SK-N-SH treated with all-trans-retinoic acid at 6 μM for 48 hours (cell line): ENCODE measurements around the gene ORC1.

Source experiments
- ATAC-seq: fragments of 200-7000 bp; cut with Tn5 transposase; 3 replicates; pipeline ENCODE4 v1.9.1; 2020; ENCODE audit warnings: mild to moderate bottlenecking, moderate library complexity
- ARNTL ChIP-seq: fragments of 450-650 bp; formaldehyde crosslinking; IDR thresholded peaks from 2 replicates; pipeline ENCODE4 v1.5.0; 2020; ENCODE audit warnings: low read depth, mild to moderate bottlenecking, moderate library complexity, borderline replicate concordance
- BACH2 ChIP-seq: fragments of 250-450 bp; sonication (Bioruptor Pico); IDR thresholded peaks from 2 replicates; pipeline ENCODE4 v1.9.0; 2021; ENCODE audit warnings: mild to moderate bottlenecking, borderline replicate concordance
- CREB5 ChIP-seq: fragments of 250-450 bp; sonication (Bioruptor Pico); IDR thresholded peaks from 2 replicates; pipeline ENCODE4 v1.5.1; 2020; ENCODE audit warnings: low read depth, mild to moderate bottlenecking, moderate library complexity
- CSDC2 ChIP-seq: fragments of 250-450 bp; sonication (Bioruptor Pico); IDR thresholded peaks from 2 replicates; pipeline ENCODE4 v1.5.0; 2020; ENCODE audit warnings: mild to moderate bottlenecking, moderate library complexity
- CSRNP3 ChIP-seq: fragments of 250-450 bp; sonication (Bioruptor Pico); IDR thresholded peaks from 2 replicates; pipeline ENCODE4 v1.5.1; 2021; ENCODE audit warnings: mild to moderate bottlenecking, moderate library complexity
- ESRRG ChIP-seq: fragments of 250-450 bp; sonication (Bioruptor Pico); IDR thresholded peaks from 2 replicates; pipeline ENCODE4 v1.6.1; 2021; ENCODE audit warnings: mild to moderate bottlenecking
- OSR1 ChIP-seq: fragments of 250-450 bp; sonication (Bioruptor Pico); IDR thresholded peaks from 2 replicates; pipeline ENCODE4 v1.8.0; 2022; ENCODE audit warnings: moderate library complexity, mild to moderate bottlenecking, inconsistent platforms
- PATZ1 ChIP-seq: fragments of 250-450 bp; sonication (Bioruptor Pico); IDR thresholded peaks from 2 replicates; pipeline ENCODE4 v1.8.0; 2020; ENCODE audit warnings: mild to moderate bottlenecking, moderate library complexity, borderline replicate concordance
- POU6F1 ChIP-seq: fragments of 250-450 bp; sonication (Bioruptor Pico); IDR thresholded peaks from 2 replicates; pipeline ENCODE4 v1.8.0; 2021; ENCODE audit warnings: low read depth, mild to moderate bottlenecking, moderate library complexity, borderline replicate concordance
- PPARA ChIP-seq: fragments of 250-450 bp; sonication (Bioruptor Pico); IDR thresholded peaks from 2 replicates; pipeline ENCODE4 v1.5.0; 2020; ENCODE audit warnings: mild to moderate bottlenecking, borderline replicate concordance
- RARB ChIP-seq: fragments of 250-450 bp; sonication (Bioruptor Pico); IDR thresholded peaks from 2 replicates; pipeline ENCODE4 v1.8.0; 2021; ENCODE audit warnings: mild to moderate bottlenecking, moderate library complexity
- SNAI2 ChIP-seq: fragments of 250-450 bp; sonication (Bioruptor Pico); IDR thresholded peaks from 2 replicates; pipeline ENCODE4 v1.5.0; 2020; ENCODE audit warnings: mild to moderate bottlenecking, moderate library complexity
- TCF4 ChIP-seq: fragments of 250-450 bp; sonication (Bioruptor Pico); IDR thresholded peaks from 2 replicates; pipeline ENCODE4 v1.8.0; 2021; ENCODE audit warnings: mild to moderate bottlenecking, moderate library complexity, borderline replicate concordance
- TOX ChIP-seq: fragments of 250-450 bp; sonication (Bioruptor Pico); IDR thresholded peaks from 2 replicates; pipeline ENCODE4 v1.8.0; 2021; ENCODE audit warnings: mild to moderate bottlenecking, moderate library complexity, borderline replicate concordance
- ZC3H10 ChIP-seq: fragments of 250-450 bp; sonication (Bioruptor Pico); IDR thresholded peaks from 2 replicates; pipeline ENCODE4 v1.5.1; 2021; ENCODE audit warnings: mild to moderate bottlenecking, moderate library complexity
- ZFP30 ChIP-seq: fragments of 450-650 bp; formaldehyde crosslinking; IDR thresholded peaks from 2 replicates; pipeline ENCODE4 v1.5.0; 2022; ENCODE audit warnings: mild to moderate bottlenecking, moderate library complexity
- ZNF70 ChIP-seq: fragments of 450-650 bp; formaldehyde crosslinking; IDR thresholded peaks from 2 replicates; pipeline ENCODE4 v1.5.0; 2020; ENCODE audit warnings: mild to moderate bottlenecking, moderate library complexity
- ZNF8 ChIP-seq: fragments of 450-650 bp; formaldehyde crosslinking; IDR thresholded peaks from 2 replicates; pipeline ENCODE4 v1.5.0; 2020; ENCODE audit warnings: mild to moderate bottlenecking, moderate library complexity

The ORC1 gene

GRCh38 chr1:52348704-52349300 lies 55.4 kb downstream of the ORC1 start:
- TF ChIP-seq TCF4 (CRISPR knock-in tag) (peak; percentile 61; the same call in 1 of the 2 replicates), CSRNP3 (CRISPR knock-in tag) (no peak)
- ATAC-seq: peak; percentile 85

- ATAC-seq: no peak
- TF ChIP-seq ZFP30 (CRISPR knock-in tag) (no peak), OSR1 (CRISPR knock-in tag) (no peak)
These were observed 57.6 kb downstream of the ORC1 start for GRCh38 chr1:52346653-52347052.

GRCh38 chr1:52345252-52345651 lies 59.0 kb downstream of the ORC1 start:
- ATAC-seq: no peak

GRCh38 chr1:52343979-52344378 lies 60.2 kb downstream of the ORC1 start:
- ATAC-seq: no peak
- TF ChIP-seq BACH2 (CRISPR knock-in tag): no peak
- no peak for TF ChIP-seq ZNF70
- TF ChIP-seq PATZ1 (CRISPR knock-in tag): no peak
- TF ChIP-seq CREB5 (CRISPR knock-in tag): no peak
- no peak for TF ChIP-seq RARB (CRISPR knock-in tag)
- TF ChIP-seq OSR1 (CRISPR knock-in tag): no peak
- no peak for TF ChIP-seq POU6F1
- no peak for TF ChIP-seq ARNTL (CRISPR knock-in tag)
- no peak for TF ChIP-seq CSDC2 (CRISPR knock-in tag)
- no peak for TF ChIP-seq TOX (CRISPR knock-in tag)
- TF ChIP-seq ZC3H10: no peak
- TF ChIP-seq ZNF8 (CRISPR knock-in tag): no peak
- no peak for TF ChIP-seq PPARA (CRISPR knock-in tag)

More at GRCh38 chr1:52345252-52345651, 59.0 kb downstream of the ORC1 start:
- no peak for TF ChIP-seq POU6F1
- TF ChIP-seq ESRRG (CRISPR knock-in tag): no peak
- TF ChIP-seq BACH2 (CRISPR knock-in tag): no peak
- no peak for TF ChIP-seq PATZ1 (CRISPR knock-in tag)
- no peak for TF ChIP-seq PPARA (CRISPR knock-in tag)
- no peak for TF ChIP-seq SNAI2
- no peak for TF ChIP-seq ZNF8 (CRISPR knock-in tag)
- TF ChIP-seq CSDC2 (CRISPR knock-in tag): no peak
- TF ChIP-seq, all 23 proteins: peak for 0
